Central memory CD8-positive, alpha-beta T cell (primary cell): ENCODE measurements around the gene P2RY8.
"Not testable (repeated sequence)": the region's sequence is repeated elsewhere in the genome, so short reads cannot be mapped to it uniquely, and the experiment has no call there.

Experiments used
- ATAC-seq: fragments of 150-1000 bp; cut with Tn5 transposase; replicated peaks from 2 replicates; pipeline ENCODE4 v1.10.0; 2022; ENCODE audit warnings: mild to moderate bottlenecking, moderate FRiP score, moderate number of reproducible peaks; ENCODE audit not compliant: poor library complexity, severe bottlenecking; ENCODE audit errors: extremely low read depth
- DNase-seq, 2 donors: peaks; one replicate each; pipeline ENCODE4 v3.0.0; 2021; ENCODE audit warnings: low spot score in 2 of 2
- H3K27ac Mint-ChIP-seq: one replicate; pipeline ENCODE4 v1.8.0; 2022; ENCODE audit warnings: low read depth, mild to moderate bottlenecking, moderate library complexity, mixed read lengths
- H3K27me3 Mint-ChIP-seq: one replicate; pipeline ENCODE4 v1.8.0; 2022; ENCODE audit warnings: mixed read lengths
- H3K36me3 Mint-ChIP-seq: one replicate; pipeline ENCODE4 v1.8.0; 2022; ENCODE audit warnings: mild to moderate bottlenecking, moderate library complexity, mixed read lengths; ENCODE audit not compliant: insufficient read depth
- H3K4me1 Mint-ChIP-seq: one replicate; pipeline ENCODE4 v1.8.0; 2022; ENCODE audit warnings: mixed read lengths
- H3K4me3 Mint-ChIP-seq: one replicate; pipeline ENCODE4 v1.8.0; 2022; ENCODE audit warnings: mild to moderate bottlenecking, moderate library complexity, mixed read lengths
- H3K9me3 Mint-ChIP-seq: one replicate; pipeline ENCODE4 v1.8.0; 2022; ENCODE audit warnings: mixed read lengths

Gene P2RY8

DNA sequence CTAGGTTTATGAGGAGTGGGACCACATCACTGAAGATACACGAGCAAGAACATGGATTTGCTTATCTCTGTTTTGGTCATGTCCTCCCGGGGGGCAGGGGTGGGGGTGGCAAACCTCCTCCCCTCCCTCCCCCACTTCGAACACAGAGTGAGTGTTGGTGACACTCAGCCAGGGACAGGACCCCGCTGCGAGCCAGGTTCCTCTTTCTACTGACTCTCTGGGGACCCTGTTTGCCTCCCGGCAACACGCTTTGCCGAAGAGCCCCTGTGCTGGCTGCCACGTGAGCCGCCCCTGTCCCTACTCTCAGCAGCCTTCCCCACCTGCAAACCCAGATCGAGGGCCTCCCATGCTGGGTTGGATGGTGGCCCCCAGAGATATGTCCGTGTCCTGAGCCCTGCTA is 34.7 kb downstream of the P2RY8 start:
- peaks cover 35% of the 10 kb centered on the region for H3K4me1 Mint-ChIP-seq
- H3K36me3 Mint-ChIP-seq: peaks cover 68% of the 10 kb centered on the region
- peak in 1 of 2 donors; percentile 9 for DNase-seq
- no peak for ATAC-seq
- peak overlapping the region; percentile 95 for H3K27ac Mint-ChIP-seq
- H3K4me3 Mint-ChIP-seq: peak overlapping the region; percentile 62
- no peaks in the 10 kb centered on the region for H3K27me3 Mint-ChIP-seq
- H3K9me3 Mint-ChIP-seq: no peaks in the 10 kb centered on the region

DNA sequence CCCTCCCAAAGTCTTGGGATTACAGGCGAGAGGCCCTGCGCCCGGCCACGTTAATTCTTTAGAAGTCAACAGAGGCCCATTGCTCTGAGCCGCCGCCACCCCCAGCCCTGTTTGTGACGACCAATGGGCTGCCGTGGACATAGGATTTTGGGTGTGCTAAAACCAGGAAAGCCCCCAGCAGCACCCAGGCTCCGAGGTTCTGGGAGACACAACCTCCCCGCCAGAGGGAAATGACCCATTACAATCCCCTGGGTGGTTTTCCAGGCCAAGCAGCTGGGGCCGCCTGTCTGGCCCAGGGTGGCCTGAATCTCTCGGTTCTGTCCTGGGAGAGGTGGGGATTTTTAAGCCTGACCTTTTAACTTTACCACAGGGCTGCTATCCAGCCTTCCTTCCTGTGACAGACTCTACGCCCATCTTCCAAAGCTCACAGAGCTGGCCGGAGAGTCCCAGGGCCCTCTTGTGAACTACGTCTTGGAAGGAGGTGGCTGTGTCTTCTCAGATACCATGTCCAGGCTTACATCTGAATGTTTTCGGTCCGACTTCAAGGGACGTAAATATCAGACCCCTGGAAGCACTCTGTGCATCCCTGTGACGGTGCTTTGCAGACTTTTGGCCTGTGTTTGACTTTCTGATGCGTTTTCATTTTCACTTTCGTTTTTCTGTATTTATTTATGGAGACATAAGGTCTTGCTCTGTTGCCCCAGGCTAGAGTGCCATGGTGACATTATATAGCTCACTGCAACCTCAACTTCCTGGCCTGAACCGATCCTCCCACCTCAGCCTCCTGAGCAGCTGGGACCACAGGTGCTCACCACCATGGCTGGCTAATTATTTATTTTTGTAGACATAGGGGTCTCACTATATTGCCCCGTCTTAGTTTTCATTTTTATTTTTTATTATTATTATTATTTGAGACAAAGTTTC is 36.0 kb downstream of the P2RY8 start:
- Mint-ChIP-seq H3K27me3 (no peaks in the 10 kb centered on the region), H3K9me3 (no peaks in the 10 kb centered on the region), H3K4me1 (peaks cover 44% of the 10 kb centered on the region), H3K4me3 (peak overlapping the region; percentile 62), H3K36me3 (peaks cover 64% of the 10 kb centered on the region), H3K27ac (peak overlapping the region; percentile 95)
- ATAC-seq (peak; percentile 72), DNase-seq (peak; percentile 12 to 39)

GRCh38 chrX:1496076-1496475 is 40.9 kb downstream of the P2RY8 start:
- H3K27me3 Mint-ChIP-seq: no peaks in the 10 kb centered on the region
- DNase-seq (no peak), ATAC-seq (no peak)
- peaks cover 63% of the 10 kb centered on the region for H3K4me1 Mint-ChIP-seq
- peak overlapping the region; percentile 93 for H3K27ac Mint-ChIP-seq
- H3K9me3 Mint-ChIP-seq: peaks cover 11% of the 10 kb centered on the region
- no peak overlapping the region for H3K4me3 Mint-ChIP-seq
- H3K36me3 Mint-ChIP-seq: peaks cover 74% of the 10 kb centered on the region

DNA sequence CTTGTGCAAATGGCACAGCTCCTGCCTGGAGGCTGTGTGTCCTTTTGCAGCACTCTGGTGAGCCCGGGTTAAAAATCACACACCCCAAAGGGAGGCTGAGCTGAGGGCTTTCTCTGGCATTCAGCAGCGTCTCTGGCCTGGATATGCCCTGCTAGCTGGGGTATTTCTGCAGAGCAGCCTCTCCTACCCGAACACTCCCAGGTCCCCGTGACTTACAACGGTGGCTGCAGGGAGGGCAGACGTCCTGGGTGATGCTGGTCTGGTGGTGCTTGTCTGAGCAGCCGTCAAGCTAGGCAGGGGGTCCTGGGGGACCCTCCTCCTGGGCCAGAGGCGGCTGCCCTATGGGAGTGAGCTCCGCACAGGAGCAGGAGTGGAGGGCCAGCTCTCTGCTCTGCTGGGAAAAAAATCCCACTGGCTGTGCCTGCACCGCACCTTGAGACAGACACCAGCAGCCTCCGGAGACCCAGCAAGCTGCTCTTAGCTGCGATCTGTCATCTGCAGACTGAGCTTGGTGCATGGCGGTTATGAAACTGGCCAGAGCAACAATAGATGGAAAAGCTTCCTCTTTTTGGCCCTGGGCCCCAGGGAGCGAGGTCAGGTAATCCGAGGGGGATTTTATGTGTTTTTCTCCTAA is 43.0 kb downstream of the P2RY8 start:
- H3K36me3 Mint-ChIP-seq: peaks cover 72% of the 10 kb centered on the region
- H3K9me3 Mint-ChIP-seq: peaks cover 12% of the 10 kb centered on the region
- H3K27me3 Mint-ChIP-seq: no peaks in the 10 kb centered on the region
- peak overlapping the region; percentile 61 for H3K27ac Mint-ChIP-seq
- peak; percentile 35 for ATAC-seq
- H3K4me1 Mint-ChIP-seq: peaks cover 56% of the 10 kb centered on the region
- peak overlapping the region; percentile 23 for H3K4me3 Mint-ChIP-seq
- DNase-seq: no peak

DNA sequence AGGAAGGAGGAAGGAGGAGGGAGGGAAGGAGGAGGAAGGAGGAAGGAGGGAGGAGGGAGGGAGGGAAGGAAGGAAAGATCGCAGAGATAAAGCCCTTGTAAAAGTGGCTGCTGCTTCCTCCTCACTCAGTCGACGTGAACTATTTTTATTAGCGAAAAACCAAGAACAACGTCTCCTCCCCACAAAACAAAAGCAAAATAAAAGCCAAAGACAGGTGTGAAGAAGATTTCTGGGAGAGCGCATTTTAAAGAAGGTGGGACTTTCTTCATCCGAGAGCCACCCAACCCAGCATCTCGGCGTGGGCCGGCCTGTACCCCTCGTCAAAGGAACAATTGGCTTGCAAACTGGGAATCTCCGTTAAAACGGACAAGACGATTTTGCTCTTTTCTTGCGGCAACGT is 43.6 kb downstream of the P2RY8 start:
- Mint-ChIP-seq H3K27ac (peak overlapping the region; percentile 61), H3K4me3 (peak overlapping the region; percentile 4), H3K36me3 (peaks cover 73% of the 10 kb centered on the region), H3K4me1 (peaks cover 57% of the 10 kb centered on the region), H3K9me3 (peaks cover 12% of the 10 kb centered on the region), H3K27me3 (no peaks in the 10 kb centered on the region)
- no peak for DNase-seq
- peak; percentile 38 for ATAC-seq

DNA sequence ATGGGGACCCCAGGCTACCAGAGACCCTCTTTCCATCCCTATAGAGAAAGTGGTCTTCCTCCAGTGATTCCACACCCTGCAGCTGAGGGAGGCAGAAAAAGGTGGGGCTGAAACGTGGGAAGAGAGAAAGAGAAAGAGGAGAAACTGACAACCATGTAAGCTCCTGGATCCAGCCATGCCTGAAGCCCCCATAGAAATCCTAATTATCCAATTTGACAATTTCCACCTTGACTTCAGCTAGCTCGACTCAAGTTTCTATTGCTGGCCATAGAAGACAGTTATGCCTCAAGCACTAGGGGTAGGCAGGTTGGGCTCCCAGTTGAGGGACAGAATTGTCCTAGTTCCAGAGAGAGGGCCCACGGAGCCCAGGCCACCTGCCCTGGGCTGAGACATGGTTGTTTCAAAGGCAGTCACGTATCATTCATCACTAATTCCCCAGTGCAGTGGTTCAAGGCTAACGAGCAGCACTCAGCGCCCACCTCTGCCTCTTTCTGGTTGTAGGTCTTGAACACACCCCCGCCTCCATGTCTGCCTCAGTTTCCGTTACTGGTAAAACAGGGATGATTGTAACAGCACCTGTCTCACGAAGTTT is 44.5 kb downstream of the P2RY8 start:
- peaks cover 59% of the 10 kb centered on the region for H3K4me1 Mint-ChIP-seq
- H3K27me3 Mint-ChIP-seq: no peaks in the 10 kb centered on the region
- ATAC-seq: peak; percentile 9
- no peak for DNase-seq
- H3K27ac Mint-ChIP-seq: peak overlapping the region; percentile 61
- H3K9me3 Mint-ChIP-seq: peaks cover 12% of the 10 kb centered on the region
- H3K36me3 Mint-ChIP-seq: peaks cover 73% of the 10 kb centered on the region
- H3K4me3 Mint-ChIP-seq: peak overlapping the region; percentile 4

DNA sequence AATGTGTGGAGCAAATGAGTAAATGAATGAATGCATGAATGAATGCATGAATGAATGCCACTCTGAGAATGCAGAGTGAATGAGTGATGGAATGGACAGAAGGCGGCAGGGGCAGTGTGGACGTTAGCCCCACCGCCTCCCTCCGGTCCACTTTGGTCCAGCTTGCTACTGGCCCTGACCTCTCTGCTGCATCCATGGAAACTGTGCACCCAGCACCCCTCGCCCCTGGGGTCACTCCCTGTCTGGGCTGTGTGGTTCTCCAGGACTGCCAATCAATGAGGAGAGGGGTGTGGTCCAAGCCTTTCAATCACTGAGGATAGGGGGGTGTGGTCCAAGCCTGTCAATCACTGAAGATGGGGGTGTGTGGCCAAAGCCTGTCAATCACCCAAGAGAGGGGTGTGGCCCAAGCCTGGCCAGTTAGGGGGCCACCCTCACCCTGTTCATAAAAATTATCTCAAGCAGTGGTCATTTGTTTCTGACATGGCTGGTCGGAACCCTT is 45.1 kb downstream of the P2RY8 start:
- H3K4me1 Mint-ChIP-seq: peaks cover 64% of the 10 kb centered on the region
- no peaks in the 10 kb centered on the region for H3K27me3 Mint-ChIP-seq
- H3K36me3 Mint-ChIP-seq: peaks cover 74% of the 10 kb centered on the region
- peak; percentile 75 for ATAC-seq
- peak overlapping the region; percentile 61 for H3K27ac Mint-ChIP-seq
- H3K4me3 Mint-ChIP-seq: peak overlapping the region; percentile 4
- peaks cover 12% of the 10 kb centered on the region for H3K9me3 Mint-ChIP-seq
- peak in 1 of 2 donors; percentile 73 for DNase-seq

DNA sequence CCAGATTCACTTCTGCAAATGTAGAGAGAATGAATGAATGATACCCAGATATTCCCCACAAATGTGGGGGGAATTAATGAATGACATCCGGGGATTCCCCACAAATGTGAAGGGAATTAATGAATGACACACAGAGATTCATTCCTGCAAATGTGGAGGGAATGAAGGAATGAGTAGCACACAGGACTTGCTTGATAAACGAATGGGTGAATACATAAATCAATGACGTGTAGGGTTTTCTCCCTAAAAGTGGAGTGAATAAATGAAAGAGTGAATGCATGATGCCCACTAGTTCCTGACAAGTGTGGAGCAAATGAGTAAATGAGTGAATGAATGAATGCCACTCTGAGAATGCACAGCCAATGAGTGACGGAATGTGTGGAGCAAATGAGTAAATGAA is 45.7 kb downstream of the P2RY8 start:
- not testable (repeated sequence) for DNase-seq, ATAC-seq, H3K27me3 Mint-ChIP-seq
- Mint-ChIP-seq H3K36me3 (peaks cover 76% of the 10 kb centered on the region), H3K27ac (peak overlapping the region; percentile 61), H3K9me3 (peaks cover 12% of the 10 kb centered on the region), H3K4me1 (peaks cover 62% of the 10 kb centered on the region), H3K4me3 (peak overlapping the region; percentile 4)

GRCh38 chrX:1490723-1491122 is 46.3 kb downstream of the P2RY8 start:
- H3K27me3 Mint-ChIP-seq, DNase-seq, ATAC-seq, H3K4me3 Mint-ChIP-seq: not testable (repeated sequence)
- H3K9me3 Mint-ChIP-seq: peaks cover 12% of the 10 kb centered on the region
- peaks cover 58% of the 10 kb centered on the region for H3K4me1 Mint-ChIP-seq
- H3K27ac Mint-ChIP-seq: peak overlapping the region; percentile 61
- H3K36me3 Mint-ChIP-seq: peaks cover 76% of the 10 kb centered on the region

GRCh38 chrX:1489354-1489753 is 47.6 kb downstream of the P2RY8 start:
- H3K9me3 Mint-ChIP-seq: peaks cover 12% of the 10 kb centered on the region
- peak overlapping the region; percentile 71 for H3K27ac Mint-ChIP-seq
- not testable (repeated sequence) for ATAC-seq, DNase-seq, H3K27me3 Mint-ChIP-seq
- peaks cover 75% of the 10 kb centered on the region for H3K36me3 Mint-ChIP-seq
- peak overlapping the region; percentile 36 for H3K4me3 Mint-ChIP-seq
- H3K4me1 Mint-ChIP-seq: peaks cover 55% of the 10 kb centered on the region

GRCh38 chrX:1488745-1489144 is 48.2 kb downstream of the P2RY8 start:
- H3K9me3 Mint-ChIP-seq: peaks cover 12% of the 10 kb centered on the region
- peak overlapping the region; percentile 36 for H3K4me3 Mint-ChIP-seq
- no peaks in the 10 kb centered on the region for H3K27me3 Mint-ChIP-seq
- ATAC-seq: no peak
- peak overlapping the region; percentile 71 for H3K27ac Mint-ChIP-seq
- H3K4me1 Mint-ChIP-seq: peaks cover 55% of the 10 kb centered on the region
- no peak for DNase-seq
- H3K36me3 Mint-ChIP-seq: peaks cover 77% of the 10 kb centered on the region

DNA sequence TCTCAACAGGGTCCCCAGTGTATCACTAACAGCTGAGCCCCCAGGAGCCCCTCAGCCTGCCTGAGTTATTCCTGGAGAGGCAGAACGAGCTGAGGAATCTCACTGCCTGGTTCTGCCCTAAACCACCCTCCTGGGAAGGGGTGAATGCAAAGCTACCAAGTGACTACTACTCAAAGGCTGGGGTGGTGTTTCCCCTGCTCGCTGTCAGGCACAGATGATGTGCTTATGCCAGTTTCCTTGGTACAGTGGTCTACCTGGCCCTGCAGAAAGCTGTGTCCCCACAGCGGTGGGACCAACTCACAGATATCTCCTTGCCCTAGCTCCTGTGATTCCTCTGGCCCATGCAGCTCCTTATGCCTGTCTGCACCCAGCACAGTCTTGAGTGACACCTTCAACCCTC is 48.8 kb downstream of the P2RY8 start:
- ATAC-seq (no peak), DNase-seq (no peak)
- Mint-ChIP-seq H3K36me3 (peaks cover 76% of the 10 kb centered on the region), H3K27ac (peak overlapping the region; percentile 71), H3K9me3 (peaks cover 12% of the 10 kb centered on the region), H3K4me1 (peaks cover 55% of the 10 kb centered on the region), H3K4me3 (no peak overlapping the region), H3K27me3 (no peaks in the 10 kb centered on the region)
